Smooth muscle cell (in vitro differentiated cells): ENCODE measurements around the gene MTCH2. TPM values are rescaled to one million over a fixed set of nuclear protein-coding genes. Genes with fewer than 3 reads are reported as not detected.

ENCODE experiments used
- DNase-seq: peaks from one replicate; lab custom pipeline; 2025; ENCODE audit not compliant: unreplicated experiment; lab: John Stamatoyannopoulos, UW
- H2AFZ ChIP-seq: fragments of 200-600 bp; sonication (generic); 2 replicates; pipeline ENCODE4 v1.6.0; 2016; ENCODE audit warnings: antibody characterized with exemption, low read depth, mild to moderate bottlenecking
- H3F3A ChIP-seq: fragments of 200-600 bp; sonication (generic); 2 replicates; pipeline ENCODE4 v1.6.0; 2017; ENCODE audit warnings: antibody characterized with exemption, low read depth
- H3K27ac ChIP-seq: fragments of 200-600 bp; sonication (generic); 2 replicates; pipeline ENCODE4 v1.5.1; 2016; ENCODE audit warnings: low read depth, mild to moderate bottlenecking
- H3K27me3 ChIP-seq: fragments of 200-600 bp; sonication (generic); 2 replicates; pipeline ENCODE4 v1.6.1; 2016; ENCODE audit warnings: low read depth, mild to moderate bottlenecking
- H3K36me3 ChIP-seq: fragments of 200-600 bp; sonication (generic); 2 replicates; pipeline ENCODE4 v1.5.1; 2016; ENCODE audit warnings: low read depth
- H3K4me1 ChIP-seq: fragments of 200-600 bp; sonication (generic); 2 replicates; pipeline ENCODE4 v1.5.1; 2016; ENCODE audit warnings: low read depth
- H3K4me2 ChIP-seq: fragments of 200-600 bp; sonication (generic); 2 replicates; pipeline ENCODE4 v1.6.0; 2016; ENCODE audit warnings: mild to moderate bottlenecking
- H3K4me3 ChIP-seq: fragments of 200-600 bp; sonication (generic); 2 replicates; pipeline ENCODE4 v1.5.1; 2016; ENCODE audit warnings: mild to moderate bottlenecking
- H3K79me2 ChIP-seq: fragments of 200-600 bp; sonication (generic); 2 replicates; pipeline ENCODE4 v1.6.0; 2016; ENCODE audit warnings: low read depth, mild to moderate bottlenecking
- H3K9ac ChIP-seq: fragments of 200-600 bp; sonication (generic); 2 replicates; pipeline ENCODE4 v1.6.0; 2016; ENCODE audit warnings: low read depth
- H3K9me3 ChIP-seq: fragments of 200-600 bp; sonication (generic); replicated peaks from 2 replicates; pipeline ENCODE4 v1.5.1; 2016; ENCODE audit warnings: low read depth
- H4K20me1 ChIP-seq: fragments of 200-600 bp; sonication (generic); 2 replicates; pipeline ENCODE4 v1.6.0; 2016; ENCODE audit warnings: low read depth
- CTCF ChIP-seq: fragments of 200-600 bp; sonication (generic); IDR thresholded peaks from 2 replicates; pipeline ENCODE4 v1.5.1; 2017; ENCODE audit warnings: borderline replicate concordance, mild to moderate bottlenecking, antibody characterized with exemption; ENCODE audit not compliant: insufficient read depth, poor library complexity, severe bottlenecking
- WGBS: methylation state at CpG from one replicate; pipeline ENCODE4 v1.1.7; 2016; ENCODE audit warnings: low lambda C conversion rate; 5-methylcytosine and 5-hydroxymethylcytosine counted together
- polyA plus RNA-seq: library from polyadenylated mRNA; unstranded; fragments of >200 nt; fragmentation: Nextera tagmentation; extraction: Ambion mirVana; gene quantifications from 2 replicates; pipeline ENCODE4 v1.2.1, GENCODE V29; 2016
- total RNA-seq: library from RNA; depleted of rRNA; stranded (reverse); fragments of >200 nt; gene quantifications from 2 replicates; pipeline ENCODE4 v1.2.3, GENCODE V29; 2014

MTCH2 gene
- total and polyA plus RNA-seq, 2 experiments from 2014 or later, result 97.0 to 152 TPM

DNA sequence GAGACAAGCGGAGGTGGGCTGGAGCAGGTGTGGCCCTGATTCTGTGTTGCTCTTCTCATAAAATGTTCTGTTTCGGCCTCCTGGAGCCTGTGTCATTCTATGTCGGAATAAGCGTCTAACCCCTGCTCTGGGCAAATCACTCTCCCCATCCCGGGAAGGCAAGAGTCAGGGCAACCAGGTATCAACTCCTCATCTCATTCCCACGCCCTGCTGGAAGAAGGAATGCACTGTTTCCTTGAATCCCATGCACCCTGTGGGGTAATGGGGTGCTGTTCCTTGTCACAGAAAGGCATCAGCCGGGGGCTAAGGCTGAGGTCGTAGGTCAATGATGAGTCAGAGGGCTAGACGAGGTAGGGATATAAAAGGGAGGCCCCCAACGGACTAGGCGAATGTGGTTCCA is 53.2 kb downstream of the MTCH2 start:
- no peak for DNase-seq
- H3K27me3 ChIP-seq, result peaks cover 23% of the 10 kb centered on the region
- 88% methylated on average over 11 of the region's 11 CpGs for WGBS
- H3K79me2 ChIP-seq, result no peaks in the 10 kb centered on the region
- H4K20me1 ChIP-seq, result no peaks in the 10 kb centered on the region
- H3K9me3 ChIP-seq, result no peaks in the 10 kb centered on the region
- H3K4me1 ChIP-seq, result peaks cover 8% of the 10 kb centered on the region
- H3K27ac ChIP-seq, result no peak overlapping the region
- no peak overlapping the region for H3K4me2 ChIP-seq
- H3F3A ChIP-seq, result no peaks in the 10 kb centered on the region
- H3K36me3 ChIP-seq, result no peaks in the 10 kb centered on the region
- no peak overlapping the region for H3K4me3 ChIP-seq
- no peak overlapping the region for H2AFZ ChIP-seq
- H3K9ac ChIP-seq, result no peak overlapping the region
- TF ChIP-seq CTCF, result no peak

GRCh38 chr11:47587723-47588326 is 54.5 kb downstream of the MTCH2 start:
- no peak for TF ChIP-seq CTCF
- WGBS, result 90% methylated on average over 13 of the region's 14 CpGs
- H2AFZ ChIP-seq, result no peak overlapping the region
- H3K9me3 ChIP-seq, result no peaks in the 10 kb centered on the region
- DNase-seq, result no peak
- no peak overlapping the region for H3K27ac ChIP-seq
- peaks cover 10% of the 10 kb centered on the region for H3K27me3 ChIP-seq
- H3K4me2 ChIP-seq, result no peak overlapping the region
- H3K9ac ChIP-seq, result no peak overlapping the region
- no peaks in the 10 kb centered on the region for H3K4me1 ChIP-seq
- H3F3A ChIP-seq, result no peaks in the 10 kb centered on the region
- no peaks in the 10 kb centered on the region for H4K20me1 ChIP-seq
- H3K79me2 ChIP-seq, result no peaks in the 10 kb centered on the region
- no peak overlapping the region for H3K4me3 ChIP-seq
- H3K36me3 ChIP-seq, result no peaks in the 10 kb centered on the region

DNA sequence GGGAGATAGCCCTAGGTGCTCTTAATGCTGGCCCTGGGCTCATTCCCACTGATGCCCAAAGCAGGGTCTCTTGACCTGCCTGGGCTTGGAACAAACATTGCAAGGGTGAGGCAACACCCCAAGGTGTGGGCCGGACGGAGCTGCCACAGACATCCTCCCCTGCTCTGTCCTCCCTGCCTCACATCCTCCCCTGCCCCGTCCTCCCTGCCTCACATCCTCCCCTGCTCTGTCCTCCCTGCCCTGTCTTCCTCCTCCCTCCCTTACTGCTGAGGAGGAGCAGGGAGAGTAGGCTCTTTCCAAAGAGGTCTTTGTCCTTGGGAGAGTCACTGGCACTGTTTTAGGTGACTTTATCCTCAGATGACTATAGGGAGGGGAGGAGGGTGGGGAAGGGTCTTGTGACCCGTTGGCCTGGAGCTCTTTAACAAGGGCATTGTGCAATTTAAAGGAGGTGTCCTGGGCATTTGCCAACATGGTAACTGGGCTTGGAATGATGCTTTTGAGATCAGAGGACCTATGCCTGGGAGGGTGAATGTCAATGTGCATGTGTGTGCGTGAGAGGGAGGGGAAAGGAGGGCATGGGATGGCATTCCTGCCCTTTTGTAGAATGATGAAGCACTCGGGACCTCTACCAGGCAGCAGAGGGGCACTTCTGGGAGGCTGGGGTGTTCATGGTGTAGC is 55.2 kb downstream of the MTCH2 start:
- no peaks in the 10 kb centered on the region for H3K79me2 ChIP-seq
- no peaks in the 10 kb centered on the region for H3F3A ChIP-seq
- WGBS, result 80% methylated on average over 6 of the region's 6 CpGs
- no peak overlapping the region for H3K4me3 ChIP-seq
- H4K20me1 ChIP-seq, result no peaks in the 10 kb centered on the region
- DNase-seq, result no peak
- H3K9ac ChIP-seq, result no peak overlapping the region
- TF ChIP-seq CTCF, result no peak
- no peak overlapping the region for H2AFZ ChIP-seq
- H3K9me3 ChIP-seq, result no peaks in the 10 kb centered on the region
- H3K27me3 ChIP-seq, result peaks cover 4% of the 10 kb centered on the region
- H3K36me3 ChIP-seq, result peaks cover 5% of the 10 kb centered on the region
- H3K4me2 ChIP-seq, result no peak overlapping the region
- no peak overlapping the region for H3K27ac ChIP-seq
- no peaks in the 10 kb centered on the region for H3K4me1 ChIP-seq
